ENCODE measurements around the gene UBE2N.

Gene UBE2N

GRCh38 chr12:93378998-93379325 is 62.8 kb downstream of the UBE2N start:
- no peak for DNase-seq

- DNase-seq, result peak; percentile 26
These were observed 63.4 kb downstream of the UBE2N start for GRCh38 chr12:93378196-93378997.

- DNase-seq, result peak; percentile 89
These were observed 64.2 kb downstream of the UBE2N start, which contains the start of gene NUDT4 for GRCh38 chr12:93377252-93378195. TSS of gene NUDT4 (plus strand) at chr12:93377925. CDS start at chr12:93378323, 398 bp downstream.

GRCh38 chr12:93376436-93377251 is 65.1 kb downstream of the UBE2N start:
- no peak for DNase-seq

GRCh38 chr12:93375906-93376305 is 65.8 kb downstream of the UBE2N start:
- DNase-seq, result no peak

- DNase-seq, result no peak
These were observed 67.6 kb downstream of the UBE2N start for GRCh38 chr12:93373961-93374656.

- no peak for DNase-seq
These were observed 70.8 kb downstream of the UBE2N start for GRCh38 chr12:93370947-93371346.

GRCh38 chr12:93369505-93369904 is 72.2 kb downstream of the UBE2N start:
- no peak for DNase-seq

- no peak for DNase-seq
These were observed 73.0 kb downstream of the UBE2N start for GRCh38 chr12:93368766-93369165.

GRCh38 chr12:93366422-93366821 is 75.3 kb downstream of the UBE2N start:
- DNase-seq, result no peak

- DNase-seq, result no peak
These were observed 75.9 kb downstream of the UBE2N start for GRCh38 chr12:93365616-93366405.

GRCh38 chr12:93363841-93364297 is 77.9 kb downstream of the UBE2N start:
- no peak for DNase-seq

GRCh38 chr12:93361151-93361919 is 80.4 kb downstream of the UBE2N start:
- peak; percentile 75 for DNase-seq

GRCh38 chr12:93360688-93361087 is 81.1 kb downstream of the UBE2N start:
- DNase-seq, result no peak

- no peak for DNase-seq
These were observed 82.9 kb downstream of the UBE2N start for GRCh38 chr12:93358821-93359220.

- no peak for DNase-seq
These were observed 83.7 kb downstream of the UBE2N start for GRCh38 chr12:93358058-93358457.

- no peak for DNase-seq
These were observed 85.5 kb downstream of the UBE2N start for GRCh38 chr12:93356214-93356613.

All from COR-L47 (cell line).